Measurements from ENCODE around the gene GSTO1. TPM values are rescaled to one million over a fixed set of nuclear protein-coding genes. Genes with fewer than 3 reads are reported as not detected.
A peak's percentile ranks its signal among the peaks of the same experiment; 100 is the strongest.

The GSTO1 gene
- total RNA-seq (2021) (123 and 126 TPM in 2 replicates), Bru-seq, nascent RNA (percentile 90 among the genes with signal in this experiment), BruChase-seq, experiment 1, labeled RNA remaining after a 2-hour chase (percentile 65 among the genes with signal in this experiment), BruChase-seq, experiment 2, labeled RNA remaining after a 6-hour chase (percentile 64 among the genes with signal in this experiment)
- long read RNA-seq, transcript GSTO1-202 (6 exons, 972 nt) = major isoform, 150 of 169 reads
- long read RNA-seq, transcript GSTO1-204 (5 exons, 829 nt) = minor isoform, 9 of 169 reads
- long read RNA-seq, partial matches to known transcripts = 3 of 169 reads
- long read RNA-seq, other reads (novel, unspliced or antisense) = 7 of 169 reads

GRCh38 chr10:104254493-104255310 is at the start of gene GSTO1:
GSTO1 (plus strand) TSS chr10:104254892; CDS start chr10:104254929, 37 bp downstream.
- peak within 1 kb of the TSS; percentile 96 for H3K27ac ChIP-seq (ENCODE audit: low read depth, low read length, poor library complexity, severe bottlenecking)
- H3K36me3 ChIP-seq (ENCODE audit: insufficient read depth, low read length, poor library complexity, severe bottlenecking) = peaks cover 23% of the 10 kb centered on the region
- H3K27me3 ChIP-seq (replicated peaks; ENCODE audit: insufficient read depth, low read depth, low read length, poor library complexity) = no peaks in the 10 kb centered on the region
- intact Hi-C loops (cut with micrococcal nuclease; ENCODE audit: unreplicated experiment) = no loop called here
- peak; percentile 72 for DNase-seq (ENCODE audit: low spot score)
- BruUV-seq (replicated peaks) = no TSS peak
- H3K4me3 ChIP-seq (ENCODE audit: low read depth, low read length, poor library complexity, severe bottlenecking) = peak within 1 kb of the TSS; percentile 81
- peaks cover 25% of the 10 kb centered on the region for H3K4me1 ChIP-seq (ENCODE audit: insufficient read depth, low read length, poor library complexity, severe bottlenecking)
- no peak for TF ChIP-seq EZH2 (IDR thresholded peaks at IDR 0.05; ENCODE audit: borderline replicate concordance, low read depth, low read length, poor library complexity, severe bottlenecking)
- TF ChIP-seq CTCF (conservative IDR thresholded peaks at IDR 0.05; ENCODE audit: low read depth, low read length) = 0 out of 2 replicates have a peak, but pooled peaks have one; percentile 7
- ChIA-PET CTCF (interaction anchor here (0.8 kb wide), 1 partner anchor 20 kb away, joined by 5 read pairs; no protein-coding TSS in a partner anchor), POLR2A (ENCODE audit: low non-redundant PET) (no interaction called here)
- H3K9me3 ChIP-seq (ENCODE audit: low read depth, low read length, poor library complexity, severe bottlenecking) = no peaks in the 10 kb centered on the region

GRCh38 chr10:104208730-104209129 is 46.0 kb upstream of the GSTO1 start:
- Histone ChIP-seq H3K4me1 (ENCODE audit: insufficient read depth, low read length, poor library complexity, severe bottlenecking) (no peaks in the 10 kb centered on the region), H3K36me3 (ENCODE audit: insufficient read depth, low read length, poor library complexity, severe bottlenecking) (no peaks in the 10 kb centered on the region), H3K4me3 (ENCODE audit: low read depth, low read length, poor library complexity, severe bottlenecking) (no peak overlapping the region), H3K9me3 (ENCODE audit: low read depth, low read length, poor library complexity, severe bottlenecking) (no peaks in the 10 kb centered on the region), H3K27me3 (replicated peaks; ENCODE audit: insufficient read depth, low read depth, low read length, poor library complexity) (no peaks in the 10 kb centered on the region), H3K27ac (ENCODE audit: low read depth, low read length, poor library complexity, severe bottlenecking) (no peak overlapping the region)
- intact Hi-C loops (cut with micrococcal nuclease; ENCODE audit: unreplicated experiment) = loop anchor here (1.0 to 10.0 kb wide), 4 partner anchors 164 to 614 kb away; no protein-coding TSS in a partner anchor
- TF ChIP-seq EZH2 (IDR thresholded peaks at IDR 0.05; ENCODE audit: borderline replicate concordance, low read depth, low read length, poor library complexity, severe bottlenecking) = no peak
- no peak for TF ChIP-seq CTCF (conservative IDR thresholded peaks at IDR 0.05; ENCODE audit: low read depth, low read length)
- CTCF ChIA-PET = no interaction called here
- POLR2A ChIA-PET (ENCODE audit: low non-redundant PET) = no interaction called here
- BruUV-seq (replicated peaks) = no TSS peak
- no peak for DNase-seq (ENCODE audit: low spot score)

GRCh38 chr10:104209575-104210198 is 45.0 kb upstream of the GSTO1 start:
- no peak for TF ChIP-seq EZH2 (IDR thresholded peaks at IDR 0.05; ENCODE audit: borderline replicate concordance, low read depth, low read length, poor library complexity, severe bottlenecking)
- TF ChIP-seq CTCF (conservative IDR thresholded peaks at IDR 0.05; ENCODE audit: low read depth, low read length) = peak; percentile 66
- CTCF ChIA-PET = no interaction called here
- Histone ChIP-seq H3K27ac (ENCODE audit: low read depth, low read length, poor library complexity, severe bottlenecking) (no peak overlapping the region), H3K9me3 (ENCODE audit: low read depth, low read length, poor library complexity, severe bottlenecking) (no peaks in the 10 kb centered on the region), H3K4me1 (ENCODE audit: insufficient read depth, low read length, poor library complexity, severe bottlenecking) (no peaks in the 10 kb centered on the region), H3K27me3 (replicated peaks; ENCODE audit: insufficient read depth, low read depth, low read length, poor library complexity) (no peaks in the 10 kb centered on the region), H3K36me3 (ENCODE audit: insufficient read depth, low read length, poor library complexity, severe bottlenecking) (no peaks in the 10 kb centered on the region), H3K4me3 (ENCODE audit: low read depth, low read length, poor library complexity, severe bottlenecking) (no peak overlapping the region)
- peak; percentile 74 for DNase-seq (ENCODE audit: low spot score)
- intact Hi-C loops (cut with micrococcal nuclease; ENCODE audit: unreplicated experiment) = loop anchor here (1.0 to 10.0 kb wide), 4 partner anchors 165 to 615 kb away; no protein-coding TSS in a partner anchor
- BruUV-seq (replicated peaks) = no TSS peak
- POLR2A ChIA-PET (ENCODE audit: low non-redundant PET) = no interaction called here
